Mononuclear cell (primary cell): Measurements from ENCODE around the gene FAM83G. TPM values are rescaled to one million over a fixed set of nuclear protein-coding genes. Genes with fewer than 3 reads are reported as not detected.

Source experiments
- H3K27me3 ChIP-seq: 2 replicates; pipeline ENCODE4 v1.6.0; 2011; ENCODE audit warnings: low read length, control low read depth; ENCODE audit not compliant: insufficient read depth
- H3K4me1 ChIP-seq: 2 replicates; pipeline ENCODE4 v1.5.1; 2011; ENCODE audit warnings: mild to moderate bottlenecking, low read length, control low read depth; ENCODE audit not compliant: insufficient read depth
- H3K4me3 ChIP-seq: 2 replicates; pipeline ENCODE4 v1.5.1; 2011; ENCODE audit warnings: mild to moderate bottlenecking, low read length, moderate library complexity
- H3K9me3 ChIP-seq: 2 replicates; pipeline ENCODE4 v1.5.1; 2011; ENCODE audit warnings: low read depth, mild to moderate bottlenecking, control low read depth, low read length
- total RNA-seq: library from RNA; depleted of rRNA; stranded (reverse); fragments of >200 nt; gene quantifications from one replicate; pipeline ENCODE4 v1.2.3, GENCODE V29; 2012

FAM83G gene
- total RNA-seq, 1 donor: 3.0 TPM

DNA sequence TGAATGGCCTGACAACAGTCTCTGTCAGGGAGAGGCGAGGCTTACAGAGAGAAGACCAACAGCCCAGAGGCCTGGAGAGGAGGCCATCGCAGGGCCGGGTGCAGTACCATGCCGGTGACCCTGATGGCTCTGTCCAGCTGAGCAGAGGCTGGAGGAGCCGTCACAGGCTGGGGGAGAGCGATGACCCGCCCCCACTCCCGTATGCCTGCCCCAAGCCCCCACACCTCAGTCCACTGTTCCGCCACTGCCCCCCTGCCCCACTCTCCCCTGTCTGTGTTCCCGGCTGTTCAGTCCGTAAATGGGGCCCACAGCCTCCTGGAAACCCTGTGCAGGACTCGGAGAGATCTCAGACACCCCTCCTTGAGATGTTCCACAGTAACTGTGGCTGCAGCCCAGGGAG lies 12.8 kb upstream of the FAM83G start:
- no peaks in the 10 kb centered on the region for H3K9me3 ChIP-seq
- no peaks in the 10 kb centered on the region for H3K27me3 ChIP-seq
- no peak overlapping the region for H3K4me3 ChIP-seq
- no peaks in the 10 kb centered on the region for H3K4me1 ChIP-seq

GRCh38 chr17:19016881-19017280 lies 12.3 kb upstream of the FAM83G start:
- H3K27me3 ChIP-seq: no peaks in the 10 kb centered on the region

DNA sequence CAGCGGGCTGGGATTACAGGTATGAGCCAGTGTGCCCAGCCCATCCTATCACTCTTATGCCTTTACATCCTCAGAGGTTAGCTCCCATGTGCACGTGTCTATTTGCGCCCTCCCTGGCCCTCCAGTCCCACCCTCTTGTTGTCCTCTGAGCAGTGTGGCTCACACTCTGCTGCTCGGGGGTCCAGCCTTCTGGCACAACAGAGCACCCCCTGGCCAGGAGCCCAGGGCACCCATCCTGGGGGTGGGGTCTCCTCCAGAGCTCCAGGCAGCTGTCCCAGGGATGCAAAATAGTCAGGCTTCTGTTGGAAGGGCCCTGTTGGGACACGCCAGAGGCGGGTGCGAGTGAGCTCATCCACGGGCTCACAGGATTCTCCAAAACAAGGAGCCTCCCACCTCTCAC lies 11.7 kb upstream of the FAM83G start:
- no peaks in the 10 kb centered on the region for H3K4me1 ChIP-seq
- no peaks in the 10 kb centered on the region for H3K9me3 ChIP-seq
- H3K27me3 ChIP-seq: no peaks in the 10 kb centered on the region
- no peak overlapping the region for H3K4me3 ChIP-seq

More at GRCh38 chr17:19016881-19017280, 12.3 kb upstream of the FAM83G start:
- no peaks in the 10 kb centered on the region for H3K9me3 ChIP-seq
- H3K4me1 ChIP-seq: no peaks in the 10 kb centered on the region
- H3K4me3 ChIP-seq: no peak overlapping the region

DNA sequence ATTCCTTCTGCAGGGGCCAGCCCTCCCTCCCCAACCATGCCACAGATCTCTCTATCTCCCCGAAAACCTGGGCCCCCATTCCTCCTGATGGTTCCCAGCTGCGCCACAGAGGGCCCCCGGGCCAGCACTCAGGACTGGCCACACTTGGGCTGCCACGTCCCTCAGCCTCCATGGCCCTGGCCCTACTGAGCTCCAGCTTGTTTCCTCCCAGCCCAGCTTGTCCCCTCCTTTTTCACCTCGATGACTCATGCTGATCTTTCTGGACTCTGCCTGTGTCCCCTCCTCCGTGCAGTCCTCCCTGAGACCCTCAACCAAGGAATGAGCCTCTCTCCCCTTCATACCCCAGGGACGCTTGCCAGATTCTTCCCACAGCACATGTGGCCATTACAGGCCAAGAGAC lies 10.9 kb upstream of the FAM83G start:
- H3K4me3 ChIP-seq: no peak overlapping the region
- H3K9me3 ChIP-seq: no peaks in the 10 kb centered on the region
- H3K27me3 ChIP-seq: no peaks in the 10 kb centered on the region
- H3K4me1 ChIP-seq: no peaks in the 10 kb centered on the region

DNA sequence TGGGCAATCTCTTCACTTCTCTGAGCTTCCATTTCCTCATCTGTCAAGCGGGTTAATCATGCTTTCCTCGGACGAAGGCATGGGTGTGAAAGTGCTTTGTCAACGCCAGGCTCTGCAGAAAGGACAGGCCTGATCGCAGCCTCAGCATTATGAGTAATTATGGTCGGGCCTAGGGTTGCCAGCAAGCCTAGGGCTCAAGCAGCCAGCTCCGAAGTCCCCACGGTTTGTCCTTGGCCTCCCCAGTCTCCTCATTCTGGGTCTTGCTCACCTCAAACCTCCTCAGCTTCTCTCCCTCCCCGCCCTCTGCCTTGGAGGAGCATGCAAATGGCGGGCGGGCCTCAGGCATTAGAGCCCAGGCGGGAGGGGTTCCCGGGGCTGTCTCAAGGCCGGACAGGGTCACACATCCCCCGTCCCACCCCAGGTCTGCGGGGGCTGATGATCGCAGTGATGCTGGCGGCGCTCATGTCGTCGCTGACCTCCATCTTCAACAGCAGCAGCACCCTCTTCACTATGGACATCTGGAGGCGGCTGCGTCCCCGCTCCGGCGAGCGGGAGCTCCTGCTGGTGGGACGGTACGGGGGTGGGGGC lies 10.2 kb upstream of the FAM83G start:
- Histone ChIP-seq H3K4me1 (no peaks in the 10 kb centered on the region), H3K9me3 (no peaks in the 10 kb centered on the region), H3K4me3 (no peak overlapping the region), H3K27me3 (no peaks in the 10 kb centered on the region)

GRCh38 chr17:19013806-19014627 lies 9.5 kb upstream of the FAM83G start:
- no peaks in the 10 kb centered on the region for H3K9me3 ChIP-seq
- no peaks in the 10 kb centered on the region for H3K27me3 ChIP-seq
- no peak overlapping the region for H3K4me3 ChIP-seq
- H3K4me1 ChIP-seq: no peaks in the 10 kb centered on the region

DNA sequence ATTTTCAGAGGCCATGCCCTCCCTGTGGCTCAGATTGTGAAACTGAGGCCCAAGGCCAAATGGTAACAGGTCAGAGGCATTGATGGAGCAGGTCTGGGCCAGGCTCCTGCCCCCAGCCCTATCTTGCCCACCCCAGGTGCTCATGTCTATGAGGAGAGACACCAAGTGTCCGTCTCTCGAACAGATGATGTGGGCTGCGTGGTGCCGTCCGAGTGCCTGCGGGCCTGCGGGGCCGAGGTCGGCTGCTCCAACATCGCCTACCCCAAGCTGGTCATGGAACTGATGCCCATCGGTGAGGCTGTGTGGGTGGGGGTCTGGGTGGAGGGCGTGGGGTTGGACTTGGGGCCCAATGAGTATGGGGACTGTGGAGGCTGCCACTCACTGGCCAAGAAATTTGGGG lies 8.7 kb upstream of the FAM83G start:
- H3K27me3 ChIP-seq: no peaks in the 10 kb centered on the region
- H3K9me3 ChIP-seq: no peaks in the 10 kb centered on the region
- H3K4me3 ChIP-seq: no peak overlapping the region
- no peaks in the 10 kb centered on the region for H3K4me1 ChIP-seq

DNA sequence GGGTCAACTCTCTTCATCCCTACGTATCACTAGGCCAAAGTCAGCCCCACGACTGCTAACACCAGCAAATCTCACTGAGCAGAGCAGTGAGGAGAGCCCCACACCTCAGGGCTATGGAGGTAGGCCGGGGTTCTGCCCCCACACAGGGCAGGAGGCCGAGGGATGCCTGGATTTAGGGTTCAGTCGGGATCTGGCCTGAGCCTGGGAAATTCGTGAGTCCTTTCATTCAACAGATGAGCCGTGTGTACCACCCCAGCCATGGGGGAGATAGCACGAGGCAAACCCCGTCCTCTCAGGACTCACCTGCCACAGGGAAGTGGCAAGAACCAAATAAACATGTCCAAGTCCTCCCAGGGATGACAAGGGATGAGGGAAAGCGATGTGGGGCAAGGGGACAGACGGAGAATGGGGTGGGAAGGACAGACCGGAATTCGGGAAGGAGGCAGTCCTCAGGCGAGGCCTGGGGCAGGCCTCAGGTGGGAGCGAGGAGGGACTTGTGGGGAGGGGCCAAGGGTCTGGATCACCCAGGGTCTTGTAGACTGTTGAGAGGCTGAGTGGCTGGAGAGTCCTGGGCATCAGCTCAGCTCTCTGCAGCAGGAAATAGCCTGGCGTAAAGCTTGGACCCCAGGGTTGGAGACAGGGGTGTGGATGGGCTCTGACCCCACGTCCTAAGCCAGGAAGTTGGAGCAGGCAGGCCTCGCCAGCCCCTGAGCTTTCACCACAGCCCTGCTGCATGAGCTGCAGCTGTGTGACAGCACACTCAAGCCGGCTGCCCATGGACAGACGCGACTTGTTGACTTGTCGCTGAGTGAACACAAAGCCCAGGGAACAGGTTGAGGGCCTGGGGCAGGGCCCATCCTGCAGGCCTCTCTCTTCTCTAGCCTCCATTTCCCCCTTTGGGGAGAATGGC lies 7.9 kb upstream of the FAM83G start:
- Histone ChIP-seq H3K9me3 (no peaks in the 10 kb centered on the region), H3K4me1 (no peaks in the 10 kb centered on the region), H3K27me3 (no peaks in the 10 kb centered on the region), H3K4me3 (no peak overlapping the region)

DNA sequence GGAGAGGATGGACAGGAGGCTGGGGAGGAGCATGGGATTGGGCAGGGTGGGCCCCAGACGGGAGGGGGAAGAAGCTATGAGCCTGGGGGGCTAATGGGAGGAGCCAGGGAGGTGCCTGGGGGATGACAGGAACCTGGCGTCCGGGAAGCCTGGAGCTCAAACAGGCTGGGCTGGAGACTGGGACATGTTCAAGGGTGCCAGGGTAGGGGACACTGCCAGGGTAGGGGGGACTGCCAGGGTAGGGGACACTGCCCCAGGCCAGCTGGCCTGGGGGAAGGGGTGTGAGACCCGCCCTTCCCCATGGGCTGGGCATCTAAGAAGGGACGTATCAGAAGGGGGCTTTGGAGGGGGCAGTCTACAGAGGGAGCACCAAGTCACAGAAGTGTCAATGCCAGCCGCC lies 7.0 kb upstream of the FAM83G start:
- Histone ChIP-seq H3K27me3 (no peaks in the 10 kb centered on the region), H3K9me3 (no peaks in the 10 kb centered on the region), H3K4me3 (no peak overlapping the region), H3K4me1 (no peaks in the 10 kb centered on the region)

GRCh38 chr17:19010729-19011505 lies 6.4 kb upstream of the FAM83G start:
- no peaks in the 10 kb centered on the region for H3K27me3 ChIP-seq
- H3K9me3 ChIP-seq: no peaks in the 10 kb centered on the region
- no peaks in the 10 kb centered on the region for H3K4me1 ChIP-seq
- H3K4me3 ChIP-seq: no peak overlapping the region

DNA sequence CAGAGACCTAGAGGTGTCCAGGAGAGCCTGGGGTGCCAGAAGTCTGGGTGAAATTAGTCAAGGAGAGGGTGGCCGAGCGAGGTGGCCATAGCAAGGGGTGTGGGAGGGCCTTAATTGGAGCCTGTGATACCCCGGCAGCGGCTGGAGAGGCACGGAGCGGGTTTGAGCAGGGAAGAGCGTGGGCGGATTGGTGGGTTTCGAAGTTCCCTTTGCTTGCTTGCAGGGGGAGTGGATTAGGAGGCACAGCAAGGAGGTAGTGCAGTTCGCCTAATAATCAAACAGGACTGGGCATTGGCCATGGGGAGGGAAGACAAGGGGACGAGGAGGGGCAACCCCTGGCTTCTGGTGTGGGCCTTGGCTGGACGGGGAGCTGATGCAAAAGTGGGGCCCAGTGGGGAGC lies 5.4 kb upstream of the FAM83G start:
- no peaks in the 10 kb centered on the region for H3K27me3 ChIP-seq
- H3K4me3 ChIP-seq: no peak overlapping the region
- peaks cover 2% of the 10 kb centered on the region for H3K4me1 ChIP-seq
- H3K9me3 ChIP-seq: no peaks in the 10 kb centered on the region

GRCh38 chr17:19006698-19007097 lies 2.1 kb upstream of the FAM83G start:
- no peak overlapping the region for H3K4me3 ChIP-seq
- no peaks in the 10 kb centered on the region for H3K27me3 ChIP-seq
- no peaks in the 10 kb centered on the region for H3K9me3 ChIP-seq
- peaks cover 28% of the 10 kb centered on the region for H3K4me1 ChIP-seq

DNA sequence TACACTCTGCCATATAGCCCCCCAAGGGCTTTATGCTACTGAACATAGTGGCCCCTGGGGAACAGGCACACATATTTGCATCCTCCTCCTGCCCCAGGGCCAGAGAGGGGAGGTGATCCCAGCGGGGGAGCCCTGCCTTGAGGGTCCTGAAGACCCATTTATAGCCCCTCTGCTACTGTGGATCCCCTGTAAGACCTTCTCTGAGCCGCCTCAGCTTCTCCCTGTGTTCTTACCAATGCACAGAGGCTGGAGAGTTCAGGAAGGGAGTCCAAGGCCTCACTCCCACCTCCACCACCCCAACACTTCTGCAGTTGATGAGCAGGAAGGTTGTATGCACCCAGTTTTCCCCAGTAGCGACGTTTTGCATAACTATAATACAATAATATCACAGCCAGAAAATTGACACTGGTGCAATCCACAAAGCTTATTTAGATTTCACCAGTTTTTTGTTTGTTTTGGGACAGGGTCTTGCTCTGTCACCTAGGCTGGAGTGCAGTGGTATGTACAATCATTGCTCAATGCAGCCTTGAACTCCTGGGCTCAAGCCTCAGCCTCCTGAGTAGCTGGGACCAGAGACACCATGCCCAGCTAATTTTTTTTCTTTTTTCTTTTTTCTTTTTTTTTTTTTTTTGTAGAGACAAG lies 1.3 kb upstream of the FAM83G start:
- Histone ChIP-seq H3K4me1 (peaks cover 29% of the 10 kb centered on the region), H3K9me3 (no peaks in the 10 kb centered on the region), H3K4me3 (no peak overlapping the region), H3K27me3 (no peaks in the 10 kb centered on the region)

DNA sequence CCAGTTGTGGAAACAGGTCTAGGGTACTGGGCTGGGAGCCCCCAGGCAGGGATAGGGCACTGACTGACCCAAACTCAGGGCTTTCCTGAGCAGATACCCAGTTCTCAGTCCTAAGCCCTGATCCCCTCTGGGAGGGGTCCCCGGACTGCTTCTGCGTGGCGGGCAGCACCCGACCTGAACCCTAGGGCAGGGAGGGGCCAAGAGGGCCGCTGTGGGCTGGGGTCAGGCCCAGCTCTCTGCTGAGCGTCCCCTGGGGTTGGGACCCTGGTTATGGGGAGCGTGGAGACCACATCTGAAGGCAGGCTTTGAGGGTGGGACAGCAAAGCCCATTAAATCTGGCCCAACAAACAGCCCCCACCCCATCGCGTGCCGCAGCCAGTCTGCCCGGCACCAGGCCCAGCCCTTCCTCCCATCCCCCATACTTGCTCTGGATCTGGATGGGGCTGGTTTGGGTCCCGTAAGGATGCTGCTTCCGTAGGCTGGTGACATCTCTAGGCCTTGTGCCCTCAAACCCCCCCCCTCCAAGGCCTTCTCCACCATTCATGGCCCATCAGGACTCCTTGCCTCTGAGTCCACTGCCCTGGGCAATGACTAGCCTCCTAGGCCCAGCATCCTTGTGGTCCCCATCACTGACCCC lies 691 bp upstream of the FAM83G start:
- Histone ChIP-seq H3K4me3 (no peak overlapping the region), H3K9me3 (no peaks in the 10 kb centered on the region), H3K27me3 (no peaks in the 10 kb centered on the region), H3K4me1 (peaks cover 29% of the 10 kb centered on the region)
